GM18519 (cell line): ENCODE data around the gene ATIC.
"Not testable (repeated sequence)": the region's sequence is repeated elsewhere in the genome, so short reads cannot be mapped to it uniquely, and the experiment has no call there.

ENCODE experiments used
- ATAC-seq: cut with Tn5 transposase; IDR thresholded peaks from one replicate; pipeline ENCODE4 v1.9.1; 2021; ENCODE audit warnings: mild to moderate bottlenecking, moderate library complexity; ENCODE audit not compliant: unreplicated experiment, low FRiP score

The ATIC gene

GRCh38 chr2:215359576-215359922 lies 47.7 kb downstream of the ATIC start:
- no peak for ATAC-seq

- ATAC-seq = not testable (repeated sequence)
Observed at GRCh38 chr2:215360059-215360458, 48.2 kb downstream of the ATIC start.

GRCh38 chr2:215360596-215360995 lies 48.7 kb downstream of the ATIC start:
- ATAC-seq = no peak

GRCh38 chr2:215361211-215361875 lies 49.5 kb downstream of the ATIC start:
- ATAC-seq = no peak

- ATAC-seq = no peak
Observed at GRCh38 chr2:215361876-215362561, 50.2 kb downstream of the ATIC start.

- no peak for ATAC-seq
Observed at GRCh38 chr2:215362562-215362904, 50.7 kb downstream of the ATIC start.

- ATAC-seq = no peak
Observed at GRCh38 chr2:215363039-215363438, 51.2 kb downstream of the ATIC start.

GRCh38 chr2:215363461-215364156 lies 51.8 kb downstream of the ATIC start:
- ATAC-seq = no peak

- no peak for ATAC-seq
Observed at GRCh38 chr2:215364157-215365155, 52.6 kb downstream of the ATIC start.

- no peak for ATAC-seq
Observed at GRCh38 chr2:215365184-215365658, 53.4 kb downstream of the ATIC start.

- no peak for ATAC-seq
Observed at GRCh38 chr2:215366440-215367032, 54.7 kb downstream of the ATIC start.

GRCh38 chr2:215367662-215368492 lies 56.0 kb downstream of the ATIC start:
- ATAC-seq = no peak

GRCh38 chr2:215368493-215368809 lies 56.6 kb downstream of the ATIC start:
- ATAC-seq = no peak

GRCh38 chr2:215369181-215369760 lies 57.4 kb downstream of the ATIC start:
- ATAC-seq = no peak

GRCh38 chr2:215370112-215370965 lies 58.5 kb downstream of the ATIC start:
- no peak for ATAC-seq

- ATAC-seq = no peak
Observed at GRCh38 chr2:215371915-215372897, 60.3 kb downstream of the ATIC start.
